ENCODE results near the gene CD5L.

DNA sequence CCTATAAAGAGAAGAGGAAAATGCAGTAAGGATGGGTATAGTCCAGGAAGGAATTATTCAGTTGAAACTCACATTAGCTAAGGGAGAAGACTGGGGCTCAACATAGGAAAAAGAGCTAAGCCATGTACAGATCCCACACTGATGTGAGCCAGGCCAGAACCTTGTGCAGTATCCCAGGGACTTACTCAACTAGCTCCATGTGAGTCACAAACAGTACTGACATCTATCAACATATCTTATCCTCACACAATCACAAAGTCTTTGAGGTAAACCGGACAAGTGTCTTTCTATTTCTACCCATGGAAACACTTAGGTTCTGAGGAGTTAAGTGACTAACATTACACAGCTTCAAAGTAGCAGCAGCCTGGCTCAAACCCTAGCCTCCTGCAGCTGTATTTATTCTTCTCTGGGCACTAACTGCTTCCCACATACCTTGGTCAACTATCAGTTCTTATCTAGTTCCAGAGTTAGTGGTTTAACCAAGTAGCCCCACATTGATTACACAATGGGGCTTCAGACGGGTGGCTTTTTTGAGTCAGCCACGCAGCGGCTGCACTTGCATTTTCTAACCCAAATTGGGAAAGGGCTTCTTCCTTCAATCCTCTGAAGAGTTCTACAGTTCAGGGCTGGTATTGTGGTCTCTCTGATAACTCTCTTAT lies 9.5 kb downstream of the CD5L start:
- TF ChIP-seq, protein P1, sequence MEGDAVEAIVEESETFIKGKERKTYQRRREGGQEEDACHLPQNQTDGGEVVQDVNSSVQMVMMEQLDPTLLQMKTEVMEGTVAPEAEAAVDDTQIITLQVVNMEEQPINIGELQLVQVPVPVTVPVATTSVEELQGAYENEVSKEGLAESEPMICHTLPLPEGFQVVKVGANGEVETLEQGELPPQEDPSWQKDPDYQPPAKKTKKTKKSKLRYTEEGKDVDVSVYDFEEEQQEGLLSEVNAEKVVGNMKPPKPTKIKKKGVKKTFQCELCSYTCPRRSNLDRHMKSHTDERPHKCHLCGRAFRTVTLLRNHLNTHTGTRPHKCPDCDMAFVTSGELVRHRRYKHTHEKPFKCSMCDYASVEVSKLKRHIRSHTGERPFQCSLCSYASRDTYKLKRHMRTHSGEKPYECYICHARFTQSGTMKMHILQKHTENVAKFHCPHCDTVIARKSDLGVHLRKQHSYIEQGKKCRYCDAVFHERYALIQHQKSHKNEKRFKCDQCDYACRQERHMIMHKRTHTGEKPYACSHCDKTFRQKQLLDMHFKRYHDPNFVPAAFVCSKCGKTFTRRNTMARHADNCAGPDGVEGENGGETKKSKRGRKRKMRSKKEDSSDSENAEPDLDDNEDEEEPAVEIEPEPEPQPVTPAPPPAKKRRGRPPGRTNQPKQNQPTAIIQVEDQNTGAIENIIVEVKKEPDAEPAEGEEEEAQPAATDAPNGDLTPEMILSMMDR (IDR thresholded peaks at IDR 0.05) = no peak
- no peak for TF ChIP-seq POLR2A (IDR thresholded peaks at IDR 0.05)

All from heart left ventricle (tissue), 13 donors.